Inflammatory macrophage (primary cell): ENCODE results near the gene PARD3B.

Experiments
- DNase-seq, 2 donors: peaks; one replicate each; pipeline ENCODE4 v3.0.0-alpha.2; 2020 to 2022

The PARD3B gene

DNA sequence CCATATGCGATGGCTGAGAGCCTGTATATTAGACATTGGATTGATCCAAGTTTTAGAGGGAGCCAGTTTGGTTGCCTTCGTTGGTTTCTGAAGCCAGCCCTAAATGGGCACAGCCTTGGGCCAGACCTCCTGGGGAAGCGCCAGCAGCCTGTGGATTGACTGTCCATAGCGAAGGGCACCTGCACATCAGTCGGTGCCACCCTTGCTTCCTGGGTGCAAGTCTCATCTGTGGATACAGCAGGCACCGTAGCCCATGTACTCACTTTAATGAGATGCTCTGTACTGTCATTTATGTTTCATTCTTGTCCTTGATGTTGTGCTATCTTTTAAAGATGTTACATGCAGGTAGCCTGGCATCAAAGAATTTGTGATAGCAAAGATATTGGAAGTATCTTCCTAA is 600.6 kb downstream of the PARD3B start:
- DNase-seq = no peak

DNA sequence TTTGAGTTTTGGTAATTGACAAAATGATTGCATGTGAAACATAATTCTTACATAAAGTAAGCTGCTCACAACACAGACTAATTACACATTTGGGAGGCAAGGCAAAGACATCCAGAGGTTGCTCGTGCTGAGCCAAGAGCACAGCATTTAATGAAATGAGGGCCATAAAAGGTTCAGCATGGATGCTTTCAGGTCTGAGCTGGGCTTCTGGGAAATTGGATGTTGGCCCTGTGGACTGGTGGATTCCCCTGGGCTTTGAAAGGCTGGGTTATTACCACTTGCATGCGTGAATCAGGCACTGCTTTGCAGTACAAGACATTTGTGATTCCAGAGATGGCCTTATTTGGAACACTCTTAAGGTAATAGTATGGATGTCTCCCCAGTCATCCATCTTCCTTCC is 603.5 kb downstream of the PARD3B start:
- DNase-seq = no peak

DNA sequence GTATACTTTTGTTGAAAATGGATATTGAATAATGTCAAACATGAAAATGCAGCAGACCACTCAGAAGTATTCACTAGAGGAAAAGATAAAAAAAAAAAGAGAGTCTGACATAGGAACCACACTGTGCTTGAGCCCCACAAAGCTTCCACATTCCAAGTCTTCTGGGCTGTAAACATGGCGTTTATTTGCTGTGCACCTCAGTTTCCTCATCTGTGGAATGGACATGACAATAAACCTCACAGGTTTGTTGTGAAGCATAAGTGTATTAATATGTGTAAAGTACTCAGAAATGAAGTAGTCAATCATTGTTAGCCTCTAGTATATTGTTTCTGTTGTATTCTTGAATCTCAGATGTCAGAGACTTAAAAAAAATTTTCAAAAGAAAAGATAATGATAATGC is 611.2 kb downstream of the PARD3B start:
- no peak for DNase-seq

DNA sequence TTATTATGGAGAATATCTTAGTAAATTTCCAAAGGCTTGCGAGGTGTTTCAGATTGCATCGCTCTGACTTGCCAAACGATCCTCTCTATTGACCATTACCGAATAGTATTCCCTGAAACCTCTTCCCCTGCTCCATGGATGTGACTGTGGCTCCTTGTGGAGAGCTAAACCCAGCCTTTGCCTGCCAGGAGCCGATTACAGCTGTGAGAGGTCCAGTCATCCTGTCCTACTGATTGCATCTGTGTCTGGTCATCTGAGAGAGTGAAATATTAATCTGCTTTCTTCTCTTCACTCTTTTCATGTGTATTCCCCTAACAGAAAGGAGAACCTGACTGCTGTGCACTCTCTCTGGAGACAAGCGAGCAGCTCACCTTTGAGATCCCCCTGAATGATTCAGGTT is 613.1 kb downstream of the PARD3B start:
- no peak for DNase-seq

DNA sequence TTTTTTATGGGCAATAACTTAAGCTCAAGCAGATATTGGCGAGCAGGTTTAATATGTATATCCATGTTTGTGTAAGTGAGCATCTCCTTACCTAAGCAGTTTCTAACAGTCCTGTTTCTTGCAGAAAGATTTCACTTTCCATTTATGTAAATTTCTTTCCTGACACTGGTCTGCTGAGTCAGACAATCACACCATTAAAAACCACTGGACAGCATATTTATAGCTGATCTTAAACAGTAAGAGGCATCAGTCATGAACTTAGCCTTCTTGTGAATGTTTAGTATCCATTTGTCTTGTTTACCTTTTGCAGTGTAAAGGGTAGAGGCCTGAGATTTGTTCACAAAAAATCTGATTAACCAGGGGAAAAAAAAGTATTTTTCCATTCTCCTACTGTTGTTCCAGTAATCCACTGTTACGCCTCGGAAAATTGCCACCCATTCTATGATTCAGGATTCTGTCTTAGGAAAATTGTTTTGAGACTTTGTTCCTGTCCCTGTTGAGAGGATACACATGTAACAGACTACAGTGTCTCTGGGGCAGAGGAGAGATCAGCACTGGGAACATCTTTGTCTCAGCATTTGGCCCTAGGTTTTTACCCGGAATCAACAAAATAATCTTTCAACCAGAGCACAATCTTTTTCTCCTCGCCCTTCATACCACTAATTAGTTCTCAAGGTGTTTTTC is 616.0 kb downstream of the PARD3B start:
- no peak for DNase-seq

DNA sequence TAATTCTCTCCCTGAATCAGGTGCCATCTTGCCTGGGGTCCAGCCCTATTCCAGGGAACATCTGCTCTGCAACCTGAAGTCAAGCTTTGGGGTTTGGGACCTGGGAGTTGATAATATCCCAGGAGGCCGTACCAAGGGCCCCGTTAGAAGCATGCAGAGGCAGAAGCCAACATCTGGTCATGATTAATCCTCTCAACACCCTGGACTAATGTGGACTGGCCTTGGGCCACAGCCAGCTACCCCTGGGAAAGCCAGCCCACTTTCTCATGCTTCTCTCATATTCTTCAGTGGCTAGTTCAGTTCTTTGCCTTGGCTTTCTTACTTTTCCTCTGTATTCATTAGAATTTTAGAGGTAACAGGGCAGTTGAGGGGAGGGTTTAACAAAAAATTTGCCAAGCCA is 621.5 kb downstream of the PARD3B start:
- no peak for DNase-seq

DNA sequence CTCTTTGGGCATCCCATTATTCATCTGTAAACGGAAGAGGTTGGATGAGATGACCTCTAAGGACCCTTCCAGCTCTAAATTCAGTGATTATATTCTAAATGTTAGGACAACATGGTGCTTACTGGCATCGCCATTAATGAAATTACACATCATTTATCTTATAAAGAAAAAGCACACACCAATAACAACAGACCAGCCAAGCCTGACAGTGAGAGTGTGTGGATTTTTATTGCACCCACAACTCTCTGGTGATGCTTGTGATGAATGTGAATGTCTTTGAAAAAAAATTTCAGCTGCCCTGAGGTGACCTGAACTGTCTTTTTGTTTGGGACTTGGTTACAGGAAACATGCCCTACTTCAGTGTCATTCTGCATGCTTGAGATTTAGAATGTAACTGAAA is 623.7 kb downstream of the PARD3B start:
- DNase-seq = no peak

DNA sequence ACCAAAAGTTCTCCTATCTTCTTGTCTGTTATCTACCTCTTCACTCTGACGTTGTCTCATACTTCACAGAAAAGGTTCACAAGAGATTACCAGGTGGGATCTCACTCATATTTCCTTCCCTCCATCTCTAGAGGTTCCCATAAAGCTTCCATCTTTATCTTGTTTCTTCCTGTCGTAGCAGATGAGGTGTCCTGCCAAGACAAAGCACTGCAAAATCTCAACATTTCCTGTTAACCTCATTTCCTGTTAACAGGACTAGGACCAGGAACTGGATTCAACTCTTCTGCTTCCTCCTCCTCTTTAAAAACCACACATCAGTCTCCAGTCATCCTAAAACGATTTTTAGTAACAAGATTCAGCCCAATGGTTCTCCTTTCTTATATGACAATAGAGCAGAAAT is 624.2 kb downstream of the PARD3B start:
- no peak for DNase-seq

DNA sequence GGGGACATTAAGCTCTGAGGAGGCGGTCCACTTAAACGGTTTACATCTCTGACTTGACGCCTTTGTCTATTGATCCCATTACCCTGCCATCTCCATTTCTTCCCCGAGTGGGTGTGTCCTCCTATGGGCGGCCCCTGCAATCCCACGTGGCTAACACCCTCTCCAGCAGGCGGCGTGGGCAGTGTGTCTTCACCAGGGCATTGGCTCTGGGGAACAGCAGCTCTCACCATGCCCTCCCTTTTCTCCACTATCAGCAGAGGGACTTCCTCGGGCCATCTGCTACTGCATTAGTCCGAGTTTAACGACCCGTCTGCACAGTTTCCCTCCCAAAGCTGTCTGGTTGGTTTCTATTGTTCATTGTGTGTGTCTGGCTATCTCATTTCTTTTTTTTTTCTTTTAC is 625.1 kb downstream of the PARD3B start:
- DNase-seq = no peak

DNA sequence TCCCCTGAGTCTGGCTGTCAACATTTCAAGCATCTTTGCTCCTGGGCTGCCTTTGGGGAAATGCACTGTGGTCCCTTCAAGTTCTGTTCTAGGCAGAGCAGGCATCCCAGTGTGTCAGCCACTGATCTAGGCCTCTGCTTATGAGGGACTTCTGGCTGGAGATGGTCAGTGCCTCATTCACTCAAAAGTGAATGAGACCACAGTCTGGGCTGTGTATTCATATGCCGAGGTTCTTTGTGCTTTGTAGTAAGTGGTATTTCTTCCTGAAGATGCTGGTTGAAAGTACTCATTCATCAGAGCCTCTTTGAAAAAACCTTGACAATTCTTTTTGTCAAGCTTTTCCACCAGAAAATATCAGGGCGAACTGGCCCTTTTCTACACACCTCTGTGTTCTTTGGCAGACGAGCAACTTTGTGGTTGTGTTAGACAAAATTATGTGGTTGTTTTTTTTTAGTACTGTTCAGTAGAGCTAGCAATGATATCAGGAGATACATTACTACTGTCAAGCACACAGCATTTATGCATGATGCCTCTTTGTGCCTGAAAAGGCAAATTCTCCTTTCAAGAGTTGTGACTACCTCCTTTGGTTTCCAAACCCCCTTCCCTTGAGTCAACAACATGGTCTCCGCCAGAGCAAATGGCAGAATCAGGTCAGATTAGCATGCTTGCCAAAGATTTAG is 626.1 kb downstream of the PARD3B start:
- DNase-seq = no peak

DNA sequence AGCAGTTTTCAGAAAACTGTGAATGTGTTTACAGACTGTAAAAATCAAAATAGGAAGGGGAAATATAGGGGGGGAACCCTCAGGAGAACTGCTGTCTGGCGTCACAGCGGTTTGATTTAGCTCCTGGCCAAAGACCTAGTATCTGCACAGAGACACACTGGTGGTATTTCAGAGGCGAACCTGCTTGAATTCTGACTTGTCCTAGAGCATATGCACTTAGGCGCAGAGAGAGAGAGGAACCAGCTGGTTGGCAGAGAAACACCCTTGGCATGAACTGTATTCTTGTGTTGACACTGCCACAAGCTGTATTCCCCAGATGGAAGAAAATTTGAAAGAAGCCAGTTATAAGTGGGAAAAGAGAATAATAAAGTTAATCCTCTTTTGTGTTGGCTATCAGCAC is 630.6 kb downstream of the PARD3B start:
- DNase-seq = no peak

DNA sequence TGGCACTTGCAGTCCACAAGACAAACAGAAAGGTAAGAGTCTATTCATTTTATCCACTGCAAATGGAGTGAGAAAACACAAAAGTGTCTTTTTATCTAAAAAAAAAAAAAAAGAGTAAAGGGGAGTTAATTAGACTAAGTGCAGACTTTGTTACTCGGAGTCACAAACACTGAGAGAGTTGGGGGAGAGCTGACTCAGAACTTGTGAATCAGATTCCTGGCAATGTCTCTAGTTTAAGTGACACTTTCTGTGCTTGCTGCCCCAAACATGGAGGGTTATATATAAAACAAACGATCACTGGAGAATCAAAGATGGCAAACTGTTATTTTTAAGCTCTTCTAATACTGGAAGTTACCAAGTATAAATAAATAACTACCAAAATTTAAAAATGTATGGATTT is 631.3 kb downstream of the PARD3B start:
- no peak for DNase-seq

DNA sequence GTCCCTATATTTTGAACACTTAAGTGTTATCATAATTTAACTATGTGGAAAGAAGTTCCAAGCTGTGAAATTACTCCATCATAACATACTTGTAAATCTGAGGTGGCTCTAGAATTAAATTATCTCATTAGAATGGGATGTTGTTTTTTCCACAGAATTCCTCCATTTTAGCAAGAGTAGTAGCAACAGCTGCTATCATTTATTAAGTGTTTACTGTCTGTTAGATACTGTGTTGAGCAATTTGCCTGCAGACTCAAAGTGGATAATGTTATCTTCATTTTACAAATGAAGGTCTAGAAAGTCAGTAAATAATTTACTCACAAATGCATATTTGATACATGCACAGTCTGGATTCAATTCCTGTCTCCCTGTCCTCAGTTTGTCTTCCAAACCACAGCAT is 632.3 kb downstream of the PARD3B start:
- no peak for DNase-seq

DNA sequence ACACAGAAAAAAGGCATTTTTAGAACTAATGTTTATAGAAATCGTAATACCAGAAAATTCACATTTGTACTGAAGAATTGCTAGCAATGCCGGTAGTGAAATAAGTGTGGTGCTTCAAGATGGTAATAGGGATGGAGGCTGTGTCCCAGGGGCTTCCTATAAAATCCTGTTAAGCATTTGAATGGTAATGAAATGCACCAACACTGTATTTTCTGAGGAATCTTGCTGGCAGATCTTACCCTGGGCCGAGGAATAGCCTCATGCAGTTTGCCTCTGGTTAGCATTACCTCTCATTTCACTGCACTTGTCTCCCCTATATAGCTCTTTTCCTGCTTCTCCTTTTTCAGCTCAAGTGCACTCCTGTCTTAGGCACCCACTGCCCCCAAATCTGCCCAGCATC is 635.5 kb downstream of the PARD3B start:
- no peak for DNase-seq

DNA sequence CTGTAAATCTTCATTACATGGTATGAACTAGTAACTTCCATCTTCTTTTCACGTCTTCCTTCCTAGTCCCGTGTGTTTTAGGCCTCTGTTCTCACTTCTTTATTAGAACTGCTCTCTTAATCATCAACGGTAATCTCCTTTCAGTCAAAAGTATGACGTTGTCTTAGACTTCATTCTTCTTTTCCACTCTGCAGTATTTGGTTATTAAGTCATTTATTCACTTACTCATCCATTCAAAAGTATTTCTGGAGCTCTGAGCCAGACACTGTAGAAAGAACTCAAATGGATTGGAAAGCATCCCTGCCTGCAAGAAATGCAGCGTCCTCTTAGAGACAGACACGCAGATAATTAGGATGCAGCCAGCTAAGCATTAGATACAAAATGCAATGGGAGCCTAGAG is 642.5 kb downstream of the PARD3B start:
- DNase-seq = no peak

DNA sequence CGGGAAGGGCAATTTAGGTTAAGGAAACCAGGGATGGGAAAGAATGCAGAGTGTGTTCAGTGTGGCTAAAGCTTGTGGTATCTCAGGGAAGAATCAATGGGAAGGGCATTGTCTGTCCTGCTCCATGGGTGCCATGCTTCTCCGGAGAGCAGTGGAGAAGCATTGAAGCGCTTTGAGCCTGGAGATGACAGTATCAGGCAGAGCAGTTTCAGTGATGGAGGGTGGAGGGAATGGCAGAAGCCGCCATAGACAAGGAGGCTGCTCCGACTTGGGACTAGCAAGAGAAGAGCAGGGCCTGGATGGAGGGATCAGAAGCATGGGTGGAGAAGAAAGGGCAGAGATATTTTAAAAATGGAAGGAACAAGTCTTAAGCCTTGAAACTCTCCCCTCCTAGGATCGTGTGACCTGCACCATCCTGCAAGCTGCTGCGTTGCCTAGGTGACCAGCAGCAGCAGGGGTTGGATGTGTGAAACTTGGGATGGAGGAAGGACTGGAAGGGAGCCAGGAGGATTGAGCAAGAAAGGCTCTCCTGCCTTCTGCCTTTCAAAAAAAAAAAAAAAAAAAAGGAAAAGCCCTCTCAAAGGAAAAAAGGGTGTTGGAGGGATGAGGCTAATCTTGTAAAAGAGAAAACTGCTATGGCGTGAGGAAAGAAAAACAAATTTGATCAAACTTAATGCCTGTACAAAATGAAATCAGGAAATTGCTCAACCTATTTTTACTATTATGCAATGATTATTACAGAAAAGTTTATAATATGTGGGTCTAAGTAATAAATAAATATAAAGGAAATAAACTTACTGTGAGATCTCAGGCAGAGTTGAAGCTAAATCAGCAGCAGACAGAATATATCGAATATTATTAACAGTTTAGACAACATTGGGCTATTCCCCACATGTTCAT is 643.2 kb downstream of the PARD3B start:
- no peak for DNase-seq

DNA sequence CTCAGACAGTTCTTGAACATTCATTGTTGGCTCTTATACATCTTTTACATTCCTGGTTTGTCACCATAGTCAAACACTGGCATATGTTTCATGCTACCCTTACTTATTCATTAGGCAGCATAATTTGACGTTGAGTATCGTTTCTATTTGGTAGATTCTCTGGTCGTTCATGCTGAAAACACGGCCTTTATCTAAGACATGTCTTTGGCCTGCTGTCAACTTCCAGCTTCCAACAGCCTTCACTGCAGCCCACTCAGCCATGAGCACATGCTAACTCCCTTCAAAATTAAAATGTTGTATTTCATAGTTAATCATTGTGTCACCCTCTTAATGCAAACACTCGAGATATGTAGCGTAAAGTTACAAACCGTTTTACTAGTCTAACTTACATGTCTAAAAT is 644.0 kb downstream of the PARD3B start:
- DNase-seq = no peak

DNA sequence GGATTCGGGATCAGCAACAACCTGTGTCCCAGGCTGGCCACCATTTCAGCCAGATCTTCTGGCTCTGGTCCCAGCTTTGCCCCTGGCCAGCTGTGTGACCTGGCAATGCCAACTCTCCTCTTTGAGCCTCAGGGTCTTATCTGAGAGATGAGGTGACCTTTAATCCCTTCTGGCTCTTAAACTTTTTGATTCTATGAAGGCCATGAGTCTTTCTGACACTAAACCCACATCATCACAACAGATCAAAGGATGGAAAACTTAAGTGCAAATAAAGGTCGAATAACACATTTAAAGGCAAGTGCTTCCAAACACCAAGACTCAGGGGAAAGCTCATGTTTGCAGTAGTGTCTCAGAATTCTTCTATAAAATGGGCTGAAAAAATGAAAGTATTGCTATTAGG is 645.3 kb downstream of the PARD3B start:
- DNase-seq = no peak

DNA sequence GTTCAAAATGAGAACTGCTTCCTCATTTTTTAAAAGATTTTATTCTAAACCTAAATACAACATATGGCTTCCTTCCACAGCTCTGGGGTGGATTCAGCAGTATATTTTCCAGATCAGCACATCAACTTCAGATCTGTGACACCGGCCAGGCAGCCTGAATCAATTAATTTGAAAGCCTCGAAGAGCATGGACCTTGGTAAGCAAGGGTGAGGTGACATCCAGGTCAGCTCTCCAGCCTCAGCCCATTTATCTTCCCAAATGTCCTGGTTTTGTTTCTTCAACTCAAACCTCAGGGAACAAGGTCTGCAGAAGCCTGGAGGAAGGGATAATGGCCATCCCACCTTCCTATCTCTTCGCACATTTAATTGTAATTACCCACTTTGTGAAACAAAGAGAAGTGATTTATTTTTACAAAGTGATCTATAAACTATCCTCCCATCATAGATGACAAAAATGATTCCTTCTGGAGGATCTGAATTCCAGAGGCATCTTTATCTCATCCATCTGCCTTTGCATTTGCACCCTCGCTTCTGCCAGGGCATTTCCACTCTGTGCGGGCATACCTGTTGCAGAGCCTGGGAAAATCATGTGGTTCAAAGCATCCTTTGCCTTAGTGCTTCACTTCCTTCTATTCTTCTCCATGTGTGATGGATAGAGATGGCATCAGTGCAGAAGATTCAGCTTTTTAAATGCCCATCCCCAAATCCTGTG is 648.0 kb downstream of the PARD3B start:
- DNase-seq = no peak

DNA sequence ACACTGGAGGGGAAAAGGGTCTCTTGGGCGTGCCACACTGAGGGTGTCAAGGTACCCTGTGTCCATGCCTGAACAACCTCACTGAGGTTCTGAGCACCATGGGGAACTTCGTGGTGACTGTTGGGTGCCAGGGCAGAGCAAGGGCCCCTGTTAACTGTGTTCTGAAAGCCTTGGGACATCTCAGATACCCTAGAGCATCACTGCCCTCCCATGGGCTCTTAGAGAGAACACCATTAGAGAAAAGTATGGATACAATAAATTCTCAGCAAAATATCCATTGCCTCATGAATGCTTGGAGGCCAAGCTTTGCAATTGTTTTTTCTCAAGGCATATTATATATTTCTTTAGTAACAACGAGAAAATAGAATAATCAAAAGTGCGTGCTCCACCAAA is 648.6 kb downstream of the PARD3B start:
- no peak for DNase-seq

DNA sequence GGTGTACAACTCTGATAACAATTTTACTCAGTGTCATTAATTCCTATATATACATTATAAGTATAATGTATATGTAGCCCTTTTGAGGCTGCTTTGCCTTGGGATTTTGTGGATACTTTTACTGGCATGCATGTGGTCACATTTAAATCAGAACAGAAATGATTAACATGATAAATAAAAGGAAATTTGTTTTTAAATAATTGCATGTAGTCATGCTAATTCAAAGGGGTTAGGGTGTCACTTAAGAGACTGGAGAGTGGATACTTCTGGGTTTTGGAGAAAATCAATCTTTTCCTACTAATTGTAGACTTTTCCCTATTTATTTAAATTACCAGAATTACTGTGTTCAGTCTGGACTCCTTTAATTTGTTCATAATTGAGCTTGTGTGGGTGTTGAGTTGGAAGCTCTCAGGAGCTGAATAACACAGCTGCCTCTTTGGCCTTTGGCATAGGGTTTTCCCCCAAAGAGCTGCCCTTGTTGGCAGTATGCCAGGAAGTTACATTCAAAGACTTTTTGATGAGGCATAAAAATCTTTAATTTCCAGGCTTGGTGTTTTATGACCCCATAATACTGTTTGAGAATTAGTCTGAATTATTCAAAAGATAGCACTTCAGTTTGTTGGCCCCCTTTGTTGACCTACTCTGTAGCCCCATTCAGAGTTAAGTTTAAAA is 652.3 kb downstream of the PARD3B start:
- no peak for DNase-seq

DNA sequence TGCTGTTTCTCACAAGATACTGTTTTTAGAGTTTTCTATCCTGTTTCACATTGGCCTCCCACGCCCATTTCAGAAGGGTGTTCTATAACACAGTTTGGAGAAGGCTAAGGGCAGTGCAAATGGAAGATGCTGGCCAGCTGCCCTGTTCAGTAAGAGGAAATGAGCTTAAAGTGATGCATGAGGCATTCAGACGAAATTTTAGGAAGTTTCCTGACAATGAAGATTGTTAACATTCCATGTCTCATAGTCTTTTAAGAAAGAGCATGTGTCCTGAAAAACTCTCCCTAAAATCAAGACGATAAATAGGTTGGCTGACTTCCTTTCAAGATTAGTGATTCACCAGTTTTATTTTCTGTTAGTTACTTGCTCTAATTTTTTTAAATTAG is 652.9 kb downstream of the PARD3B start:
- DNase-seq = no peak
